Measurements from ENCODE around the gene CDH24. TPM values are rescaled to one million over a fixed set of nuclear protein-coding genes. Genes with fewer than 3 reads are reported as not detected.

CDH24 gene
- total RNA-seq, 1 donor from 2014 or later, result 1.0 TPM

Other genes starting within 250 kb of the CDH24 start
- gene SLC7A7, start 242.1 kb downstream of the CDH24 start, total RNA-seq, result 0.61 TPM in 1 of 2 replicates, not detected in the other
- 187 and 196 TPM in 2 replicates for gene MRPL52, start 227.6 kb downstream of the CDH24 start, total RNA-seq
- gene MMP14, start 220.9 kb downstream of the CDH24 start, total RNA-seq, result 1.5 and 2.6 TPM in 2 replicates
- gene LRP10, start 185.8 kb downstream of the CDH24 start, total RNA-seq, result 44.6 and 46.0 TPM in 2 replicates
- gene REM2, start 174.3 kb downstream of the CDH24 start, total RNA-seq, result 0.39 TPM in 1 of 2 replicates, not detected in the other
- gene RBM23, start 138.4 kb downstream of the CDH24 start, total RNA-seq, result 86.4 and 90.5 TPM in 2 replicates
- 174 and 180 TPM in 2 replicates for gene PRMT5, start 128.1 kb downstream of the CDH24 start, total RNA-seq
- gene HAUS4, start 100.4 kb downstream of the CDH24 start, total RNA-seq, result 52.4 and 56.4 TPM in 2 replicates
- gene AJUBA, start 75.0 kb downstream of the CDH24 start, total RNA-seq, result 1.8 and 2.7 TPM in 2 replicates
- 6.3 and 7.2 TPM in 2 replicates for gene C14orf93, start 47.4 kb downstream of the CDH24 start, total RNA-seq
- gene PSMB5, start 22.6 kb downstream of the CDH24 start, total RNA-seq, result 144 and 148 TPM in 2 replicates
- not detected in 2 replicates for gene PSMB11, start 15.3 kb downstream of the CDH24 start, total RNA-seq
- 221 and 225 TPM in 2 replicates for gene ACIN1, start 37.6 kb upstream of the CDH24 start, total RNA-seq
- gene C14orf119, start 38.0 kb upstream of the CDH24 start, total RNA-seq, result 49.7 and 55.6 TPM in 2 replicates
- not detected in 2 replicates for gene CIROP, start 47.5 kb upstream of the CDH24 start, total RNA-seq
- not detected in 2 replicates for gene CEBPE, start 61.7 kb upstream of the CDH24 start, total RNA-seq
- gene SLC7A8, start 126.1 kb upstream of the CDH24 start, total RNA-seq, result not detected in 2 replicates
- gene RNF212B, start 180.4 kb upstream of the CDH24 start, total RNA-seq, result not detected in 2 replicates
- 10.9 and 12.2 TPM in 2 replicates for gene HOMEZ, start 228.6 kb upstream of the CDH24 start, total RNA-seq
- gene PPP1R3E, start 245.3 kb upstream of the CDH24 start, total RNA-seq, result 16.6 and 17.3 TPM in 2 replicates
- gene BCL2L2, start 249.3 kb upstream of the CDH24 start, total RNA-seq, result 4.1 and 7.1 TPM in 2 replicates